Ovary (tissue), 9 donors: Measurements from ENCODE around the gene SHMT2. TPM values are rescaled to one million over a fixed set of nuclear protein-coding genes. Genes with fewer than 3 reads are reported as not detected.

Experiments
- DNase-seq, 5 donors: peaks; one replicate each; pipeline ENCODE4 v3.0.0-alpha.2; 2019 to 2020
- H3K27ac ChIP-seq, 2 donors: fragments of 200-600 bp; one replicate each; pipeline versions ENCODE4 v1.5.1 to v1.8.0; 2019 to 2022
- H3K27me3 ChIP-seq: fragments of 200-600 bp; one replicate; pipeline ENCODE4 v1.8.0; 2022
- H3K36me3 ChIP-seq: fragments of 200-600 bp; sonication (generic); one replicate; pipeline ENCODE4 v1.5.1; 2019
- H3K4me1 ChIP-seq: one replicate; pipeline ENCODE4 v1.8.1; 2013; ENCODE audit warnings: mild to moderate bottlenecking, moderate library complexity; ENCODE audit not compliant: insufficient read depth
- H3K4me3 ChIP-seq: fragments of 200-600 bp; sonication (generic); one replicate; pipeline ENCODE4 v1.5.1; 2017
- H3K9me3 ChIP-seq, 2 donors: fragments of 200-600 bp in 1 of 2; sonication (generic) in 1 of 2; one replicate each; pipeline versions ENCODE4 v1.5.1 to v1.8.1; 2013 to 2019; ENCODE audit warnings: mild to moderate bottlenecking in 1 of 2, moderate library complexity in 1 of 2
- EP300 ChIP-seq: sonication (generic); formaldehyde crosslinking; IDR thresholded peaks from one replicate; pipeline ENCODE4 v1.6.1; 2017; ENCODE audit warnings: antibody characterized with exemption
- POLR2A ChIP-seq: fragments of 450-650 bp; IDR thresholded peaks from one replicate; pipeline ENCODE4 v1.6.1; 2017; ENCODE audit warnings: antibody characterized with exemption, mild to moderate bottlenecking, moderate library complexity
- WGBS, 3 donors: extraction: QIAGEN DNeasy Blood & Tissue Kit in 1 of 3; methylation state at CpG; one replicate each; pipeline versions ENCODE4 v1.1.5 to v1.1.7; 2013 to 2017; 5-methylcytosine and 5-hydroxymethylcytosine counted together
- intact Hi-C, 4 donors: fragments of 100-400 bp; cut with DNase I; formaldehyde crosslinking; loops; one replicate each; pipeline versions ENCODE4 v1.11.0 to v1.15.1; 2022 to 2023
- polyA plus RNA-seq, 2 donors: library from polyadenylated mRNA; stranded (reverse); fragments of 200-250 nt in 1 of 2; fragments of 350-450 nt in 1 of 2; fragmentation: Illumina TruSeq in 1 of 2; extraction: RNeasy Lipid Tissue Mini Kit (QIAGEN cat#74804) in 1 of 2; gene quantifications; one replicate each; pipeline ENCODE4 v1.2.3, GENCODE V29; 2013 to 2014
- total RNA-seq, 7 donors: library from RNA; depleted of rRNA in 2 of 7; stranded (reverse); fragments of >200 nt in 2 of 7; fragmentation: NEBNext Ultra II Directional in 3 of 7; extraction: Animal tissue kit (Norgen Biotek cat#: 25700) in 3 of 7; gene quantifications; one replicate each; pipeline versions ENCODE4 v1.1.0 to v1.2.4, GENCODE V29; 2016 to 2023
- TF ChIP-seq, protein P1 (sequence below), 3 donors: fragments of 450-650 bp in 2 of 3; fragments of 200-600 bp in 1 of 3; IDR thresholded peaks; one replicate each; pipeline versions ENCODE4 v1.5.1 to v1.8.0; 2016 to 2022; ENCODE audit warnings: antibody characterized with exemption in 3 of 3, mild to moderate bottlenecking in 1 of 3
- donor health status: DM: no; HTN: no; CAD: no; lungs with moderate emphysema.
- donor health status: DM: no; HTN: no; CAD: no.
- donor health status: Bipolar disorder and iron deficiency.
- donor health status: DM: yes; HTN: yes; CAD: no.
- donor health status: DM: no; HTN: no; CAD: no.
- donor health status: DM: yes; HTN: yes; CAD: no.

Gene SHMT2
- total and polyA plus RNA-seq, 9 donors, result 23.0 to 185 (median 42.0) TPM

DNA sequence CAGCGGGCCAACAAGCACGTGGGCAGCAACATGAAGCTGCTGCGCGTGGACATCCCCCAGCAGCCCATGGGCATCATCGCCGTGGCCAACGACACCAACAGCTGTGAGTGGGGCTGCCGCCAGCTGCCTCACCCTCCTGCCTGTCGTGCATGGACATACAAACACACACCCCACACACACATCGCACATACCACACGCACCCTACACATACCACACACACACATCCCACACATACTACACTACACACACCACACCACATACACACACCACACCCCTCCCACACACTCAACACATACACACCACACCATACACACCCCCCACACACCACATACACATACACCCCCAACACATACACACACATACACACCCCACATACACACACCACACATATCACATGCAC is 38.1 kb upstream of the SHMT2 start:
- Histone ChIP-seq H3K36me3 (no peaks in the 10 kb centered on the region), H3K4me3 (no peak overlapping the region), H3K9me3 (no peaks in the 10 kb centered on the region), H3K27me3 (no peaks in the 10 kb centered on the region), H3K27ac (no peak overlapping the region), H3K4me1 (no peaks in the 10 kb centered on the region)
- 68 to 80% (median 80%) methylated on average over 11 of the region's 11 CpGs for WGBS, 3 donors
- intact Hi-C loops, result no loop called here
- no peak for DNase-seq
- no peak for TF ChIP-seq POLR2A
- TF ChIP-seq, protein P1, sequence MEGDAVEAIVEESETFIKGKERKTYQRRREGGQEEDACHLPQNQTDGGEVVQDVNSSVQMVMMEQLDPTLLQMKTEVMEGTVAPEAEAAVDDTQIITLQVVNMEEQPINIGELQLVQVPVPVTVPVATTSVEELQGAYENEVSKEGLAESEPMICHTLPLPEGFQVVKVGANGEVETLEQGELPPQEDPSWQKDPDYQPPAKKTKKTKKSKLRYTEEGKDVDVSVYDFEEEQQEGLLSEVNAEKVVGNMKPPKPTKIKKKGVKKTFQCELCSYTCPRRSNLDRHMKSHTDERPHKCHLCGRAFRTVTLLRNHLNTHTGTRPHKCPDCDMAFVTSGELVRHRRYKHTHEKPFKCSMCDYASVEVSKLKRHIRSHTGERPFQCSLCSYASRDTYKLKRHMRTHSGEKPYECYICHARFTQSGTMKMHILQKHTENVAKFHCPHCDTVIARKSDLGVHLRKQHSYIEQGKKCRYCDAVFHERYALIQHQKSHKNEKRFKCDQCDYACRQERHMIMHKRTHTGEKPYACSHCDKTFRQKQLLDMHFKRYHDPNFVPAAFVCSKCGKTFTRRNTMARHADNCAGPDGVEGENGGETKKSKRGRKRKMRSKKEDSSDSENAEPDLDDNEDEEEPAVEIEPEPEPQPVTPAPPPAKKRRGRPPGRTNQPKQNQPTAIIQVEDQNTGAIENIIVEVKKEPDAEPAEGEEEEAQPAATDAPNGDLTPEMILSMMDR (IDR thresholded peaks at IDR 0.05), result no peak
- TF ChIP-seq EP300, result no peak

- no peak overlapping the region for H3K4me3 ChIP-seq
- no peaks in the 10 kb centered on the region for H3K4me1 ChIP-seq
- intact Hi-C loops, result no loop called here
- H3K9me3 ChIP-seq, result no peaks in the 10 kb centered on the region
- TF ChIP-seq EP300 (no peak), POLR2A (no peak)
- no peaks in the 10 kb centered on the region for H3K27me3 ChIP-seq
- 72 to 77% (median 74%) methylated on average over 12 to 16 of the region's 16 CpGs for WGBS, 3 donors
- H3K36me3 ChIP-seq, result peaks cover 1% of the 10 kb centered on the region
- DNase-seq, result no peak
- no peak overlapping the region for H3K27ac ChIP-seq
Measured at GRCh38 chr12:57192920-57193319, 36.6 kb upstream of the SHMT2 start.

GRCh38 chr12:57193706-57194245 is 35.7 kb upstream of the SHMT2 start:
- intact Hi-C loops, result no loop called here
- peaks cover 4% of the 10 kb centered on the region for H3K36me3 ChIP-seq

GRCh38 chr12:57194253-57194652 is 35.3 kb upstream of the SHMT2 start:
- Histone ChIP-seq H3K36me3 (peaks cover 4% of the 10 kb centered on the region), H3K4me3 (no peak overlapping the region), H3K4me1 (no peaks in the 10 kb centered on the region), H3K27ac (no peak overlapping the region), H3K27me3 (no peaks in the 10 kb centered on the region), H3K9me3 (no peaks in the 10 kb centered on the region)
- WGBS, 3 donors, result 88 to 92% (median 90%) methylated on average over 18 of the region's 18 CpGs
- intact Hi-C loops, result no loop called here
- TF ChIP-seq, protein P1 (IDR thresholded peaks at IDR 0.05), result no peak
- no peak for TF ChIP-seq EP300
- no peak for TF ChIP-seq POLR2A
- no peak for DNase-seq

More at GRCh38 chr12:57193706-57194245, 35.7 kb upstream of the SHMT2 start:
- TF ChIP-seq POLR2A, result no peak
- no peak for TF ChIP-seq EP300
- TF ChIP-seq, protein P1 (IDR thresholded peaks at IDR 0.05), result no peak
- Histone ChIP-seq H3K4me1 (no peaks in the 10 kb centered on the region), H3K27me3 (no peaks in the 10 kb centered on the region), H3K4me3 (no peak overlapping the region), H3K9me3 (no peaks in the 10 kb centered on the region), H3K27ac (no peak overlapping the region)
- no peak for DNase-seq
- WGBS, 3 donors, result 82 to 90% (median 85%) methylated on average over 19 of the region's 19 CpGs

- peaks cover 4% of the 10 kb centered on the region for H3K36me3 ChIP-seq
Measured at GRCh38 chr12:57195186-57195585, 34.3 kb upstream of the SHMT2 start.

More at GRCh38 chr12:57195186-57195585, 34.3 kb upstream of the SHMT2 start:
- Histone ChIP-seq H3K4me1 (no peaks in the 10 kb centered on the region), H3K9me3 (no peaks in the 10 kb centered on the region), H3K4me3 (no peak overlapping the region), H3K27me3 (no peaks in the 10 kb centered on the region), H3K27ac (no peak overlapping the region)
- intact Hi-C loops, result no loop called here
- TF ChIP-seq POLR2A (no peak), EP300 (no peak)
- TF ChIP-seq, protein P1 (IDR thresholded peaks at IDR 0.05), result no peak
- 85 to 90% (median 86%) methylated on average over 19 of the region's 19 CpGs for WGBS, 3 donors
- DNase-seq, result no peak
